ENCODE measurements around the gene POT1. TPM values are rescaled to one million over a fixed set of nuclear protein-coding genes. Genes with fewer than 3 reads are reported as not detected.

Gene POT1
- total RNA-seq, 1 donor, result 14.5 TPM

DNA sequence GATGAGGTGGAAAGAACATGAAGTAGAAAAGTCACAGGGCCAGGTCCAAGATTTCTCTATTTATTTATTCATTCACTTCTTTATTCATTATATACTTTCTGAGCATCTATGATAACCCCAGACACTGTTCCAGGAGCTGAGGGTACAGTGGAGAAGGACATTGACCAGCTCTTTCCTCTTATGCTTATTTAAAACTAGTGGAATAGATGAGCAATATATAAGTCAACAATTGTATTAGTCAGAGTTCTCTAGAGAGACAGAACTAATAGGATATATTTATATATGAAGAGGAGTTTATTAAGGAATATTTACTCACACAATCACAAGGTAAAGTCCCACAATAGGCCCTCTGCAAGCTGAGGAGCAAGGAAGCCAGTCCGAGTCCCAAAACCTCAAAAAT lies 149.0 kb downstream of the POT1 start:
- Histone ChIP-seq H3K4me1 (ENCODE audit: insufficient read depth, low read length) (no peaks in the 10 kb centered on the region), H3K9me3 (ENCODE audit: low read depth, low read length) (no peaks in the 10 kb centered on the region), H3K27me3 (ENCODE audit: insufficient read depth, low read length) (no peaks in the 10 kb centered on the region), H3K4me3 (ENCODE audit: low read length) (no peak overlapping the region)

DNA sequence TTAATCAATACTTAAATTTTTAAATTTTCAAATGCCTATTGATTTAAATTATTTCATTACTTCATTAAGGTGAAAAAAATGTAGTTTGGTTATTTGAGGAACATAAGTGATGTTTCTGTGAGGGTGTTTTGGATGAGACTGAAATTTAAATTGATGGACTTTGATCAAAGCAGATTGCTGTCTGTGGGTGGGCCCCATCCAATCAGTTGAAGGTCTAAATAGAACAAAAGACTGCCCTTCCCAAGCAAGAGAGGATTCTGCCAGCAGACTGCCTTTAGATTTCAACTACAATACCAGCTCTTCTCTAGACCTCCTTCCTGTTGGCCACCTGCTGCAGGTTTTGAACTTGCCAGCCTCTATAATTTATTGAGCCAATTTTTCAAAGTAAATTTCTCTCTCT lies 149.6 kb downstream of the POT1 start:
- no peaks in the 10 kb centered on the region for H3K27me3 ChIP-seq (ENCODE audit: insufficient read depth, low read length)
- H3K4me3 ChIP-seq (ENCODE audit: low read length), result no peak overlapping the region
- no peaks in the 10 kb centered on the region for H3K9me3 ChIP-seq (ENCODE audit: low read depth, low read length)
- H3K4me1 ChIP-seq (ENCODE audit: insufficient read depth, low read length), result no peaks in the 10 kb centered on the region

DNA sequence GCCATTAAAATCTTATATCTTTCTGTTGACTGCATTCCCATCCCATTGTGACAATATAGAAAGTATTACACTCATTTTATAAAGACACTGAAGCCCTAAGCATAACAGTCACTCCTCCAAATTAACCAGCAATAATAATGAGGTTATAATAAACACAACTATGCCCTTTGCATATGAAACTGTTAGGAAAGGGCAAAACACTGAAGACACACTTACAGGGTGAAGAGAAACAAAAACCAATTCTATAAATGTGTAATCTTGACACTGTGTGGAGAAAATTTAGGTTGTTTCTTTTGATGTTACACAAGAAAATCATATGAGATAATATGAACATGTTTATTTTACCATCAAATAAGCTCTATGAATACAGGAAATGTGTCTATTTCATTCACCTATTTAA lies 150.0 kb downstream of the POT1 start:
- no peaks in the 10 kb centered on the region for H3K4me1 ChIP-seq (ENCODE audit: insufficient read depth, low read length)
- no peaks in the 10 kb centered on the region for H3K9me3 ChIP-seq (ENCODE audit: low read depth, low read length)
- no peak overlapping the region for H3K4me3 ChIP-seq (ENCODE audit: low read length)
- no peaks in the 10 kb centered on the region for H3K27me3 ChIP-seq (ENCODE audit: insufficient read depth, low read length)

DNA sequence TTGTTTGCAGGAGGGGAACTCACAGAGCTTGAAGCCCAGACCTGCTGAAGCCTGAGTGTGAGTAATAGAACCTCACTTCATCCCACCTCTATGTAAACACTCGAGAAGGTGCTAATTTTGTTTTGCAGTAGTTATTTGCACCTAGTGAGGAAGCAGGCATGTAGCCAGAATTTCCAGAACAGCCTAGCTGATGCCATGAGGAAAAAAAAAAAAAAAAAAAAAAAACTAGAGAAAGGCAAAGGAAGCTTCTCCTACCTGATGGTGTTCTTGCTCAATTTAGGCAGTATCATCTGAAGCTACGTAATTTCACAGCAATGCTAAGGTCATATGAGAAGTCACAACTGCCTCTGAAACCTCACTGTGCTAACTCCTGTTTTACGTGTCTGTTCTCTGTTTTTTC lies 150.4 kb downstream of the POT1 start:
- Histone ChIP-seq H3K27me3 (ENCODE audit: insufficient read depth, low read length) (no peaks in the 10 kb centered on the region), H3K4me1 (ENCODE audit: insufficient read depth, low read length) (no peaks in the 10 kb centered on the region), H3K9me3 (ENCODE audit: low read depth, low read length) (no peaks in the 10 kb centered on the region), H3K4me3 (ENCODE audit: low read length) (no peak overlapping the region)

DNA sequence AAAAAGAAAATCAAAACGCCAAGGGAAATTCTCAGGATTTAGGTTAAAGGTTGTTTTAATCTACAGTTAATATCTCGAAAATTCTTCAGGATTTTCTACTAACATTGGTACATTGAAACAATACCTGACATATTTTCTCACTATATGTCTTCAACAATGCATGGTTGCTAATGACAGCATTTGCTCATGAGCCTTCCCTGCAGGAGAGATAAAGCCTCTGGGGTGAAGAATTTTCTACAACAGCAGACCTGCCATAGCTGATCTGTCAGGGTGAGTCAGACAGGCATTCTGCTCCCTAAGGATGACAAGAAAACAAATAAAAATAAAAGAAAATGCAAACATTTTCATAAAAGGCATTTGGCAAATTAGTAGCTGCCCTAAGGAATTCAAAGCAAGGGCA lies 152.4 kb downstream of the POT1 start:
- Histone ChIP-seq H3K27me3 (ENCODE audit: insufficient read depth, low read length) (no peaks in the 10 kb centered on the region), H3K4me3 (ENCODE audit: low read length) (no peak overlapping the region), H3K9me3 (ENCODE audit: low read depth, low read length) (no peaks in the 10 kb centered on the region), H3K4me1 (ENCODE audit: insufficient read depth, low read length) (no peaks in the 10 kb centered on the region)

DNA sequence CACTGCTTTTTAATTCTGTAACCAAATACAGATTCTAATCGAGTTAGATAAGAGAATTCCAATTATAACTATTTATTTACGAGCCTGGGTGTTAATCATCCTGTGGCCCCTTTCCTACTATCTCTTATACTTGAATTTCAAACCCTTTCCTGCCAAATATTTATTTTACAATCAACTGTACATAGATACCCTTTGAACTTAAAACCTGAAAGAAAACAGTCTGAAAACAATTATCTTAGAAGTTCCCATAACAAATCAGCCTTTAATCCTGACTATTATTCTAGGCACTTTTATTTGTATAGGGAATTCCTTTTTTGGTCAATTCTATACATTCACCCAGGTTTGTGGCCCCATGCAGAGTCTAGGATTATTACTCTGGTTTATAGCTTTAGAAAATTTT lies 153.5 kb downstream of the POT1 start:
- Histone ChIP-seq H3K9me3 (ENCODE audit: low read depth, low read length) (no peaks in the 10 kb centered on the region), H3K27me3 (ENCODE audit: insufficient read depth, low read length) (no peaks in the 10 kb centered on the region), H3K4me1 (ENCODE audit: insufficient read depth, low read length) (no peaks in the 10 kb centered on the region), H3K4me3 (ENCODE audit: low read length) (no peak overlapping the region)

DNA sequence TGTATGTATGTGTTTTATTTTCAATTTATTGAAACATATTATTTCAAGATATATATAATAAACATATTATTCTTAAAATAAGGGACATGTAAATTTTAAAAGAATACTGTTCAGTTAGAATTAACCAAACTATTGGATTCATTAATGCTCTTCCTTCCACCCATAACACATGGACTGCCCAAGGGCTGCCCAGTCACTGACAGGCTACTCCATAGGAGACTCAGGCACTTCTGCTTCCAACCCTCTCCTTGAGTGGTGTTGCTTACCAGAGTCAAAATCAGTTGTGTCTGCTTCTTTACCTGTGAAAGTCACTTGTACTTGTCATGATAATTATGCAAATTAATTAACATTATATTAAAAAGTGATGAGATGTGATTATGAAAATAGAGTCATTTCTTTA lies 154.2 kb downstream of the POT1 start:
- H3K4me3 ChIP-seq (ENCODE audit: low read length), result no peak overlapping the region
- no peaks in the 10 kb centered on the region for H3K27me3 ChIP-seq (ENCODE audit: insufficient read depth, low read length)
- no peaks in the 10 kb centered on the region for H3K4me1 ChIP-seq (ENCODE audit: insufficient read depth, low read length)
- no peaks in the 10 kb centered on the region for H3K9me3 ChIP-seq (ENCODE audit: low read depth, low read length)

DNA sequence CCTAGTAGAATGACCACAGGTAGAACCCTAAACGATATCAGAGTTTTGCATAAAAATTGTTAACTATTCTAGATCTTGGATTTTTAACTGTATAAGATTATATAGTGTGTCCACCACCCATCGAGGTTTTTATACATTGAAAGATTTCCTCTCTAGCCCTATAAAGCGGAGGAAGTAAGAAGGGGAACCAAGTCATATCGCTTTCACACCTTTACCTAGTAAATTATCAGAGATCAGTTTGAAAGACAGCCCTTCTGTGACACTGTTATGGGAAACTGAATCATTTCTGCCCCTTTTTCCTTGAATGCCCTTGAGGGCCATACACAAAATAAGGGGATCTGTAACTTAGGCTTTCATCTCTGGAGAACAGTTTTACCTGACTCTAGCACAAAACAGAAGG lies 155.7 kb downstream of the POT1 start:
- no peak overlapping the region for H3K4me3 ChIP-seq (ENCODE audit: low read length)
- H3K9me3 ChIP-seq (ENCODE audit: low read depth, low read length), result no peaks in the 10 kb centered on the region
- H3K4me1 ChIP-seq (ENCODE audit: insufficient read depth, low read length), result no peaks in the 10 kb centered on the region
- H3K27me3 ChIP-seq (ENCODE audit: insufficient read depth, low read length), result no peaks in the 10 kb centered on the region

DNA sequence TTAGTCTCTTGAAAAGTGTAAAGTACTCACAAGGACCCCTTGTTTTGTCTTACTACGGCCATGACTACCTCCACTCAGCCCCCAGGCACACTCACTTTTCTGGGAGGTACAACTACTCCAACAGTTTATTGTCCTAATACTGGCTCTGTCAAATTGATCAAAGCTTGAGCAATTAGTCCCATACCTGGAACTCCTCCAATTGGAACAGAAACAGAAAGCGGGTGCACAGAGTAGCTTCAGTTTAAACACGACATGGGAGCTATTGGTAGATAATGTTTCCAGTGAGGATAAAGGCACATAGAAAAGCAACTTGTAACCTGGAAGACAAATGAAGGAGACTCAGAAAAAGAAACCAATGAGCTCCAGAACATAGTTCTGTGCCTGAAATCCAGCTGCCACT lies 156.3 kb downstream of the POT1 start:
- Histone ChIP-seq H3K9me3 (ENCODE audit: low read depth, low read length) (no peaks in the 10 kb centered on the region), H3K27me3 (ENCODE audit: insufficient read depth, low read length) (peaks cover 3% of the 10 kb centered on the region), H3K4me1 (ENCODE audit: insufficient read depth, low read length) (no peaks in the 10 kb centered on the region), H3K4me3 (ENCODE audit: low read length) (no peak overlapping the region)

Other genes starting within 250 kb of the POT1 start
- 0.10 TPM for gene GPR37, start 164.0 kb downstream of the POT1 start, total RNA-seq

All from mononuclear cell (primary cell).